ENCODE results near the gene THBD. TPM values are rescaled to one million over a fixed set of nuclear protein-coding genes. Genes with fewer than 3 reads are reported as not detected.

THBD gene
- total and polyA plus RNA-seq, 2 of the 4 experiments (the other 2 are of a cell fraction) = 0.07 TPM; not detected in 1

- no peaks in the 10 kb centered on the region for H3K9me3 ChIP-seq (ENCODE audit: control insufficient read depth, insufficient read depth, low read length)
- H3K27ac ChIP-seq (ENCODE audit: insufficient read depth, low read length) = no peak overlapping the region
- H3K14ac ChIP-seq (replicated peaks; ENCODE audit: low read depth, low read length) = no peak overlapping the region
- no peaks in the 10 kb centered on the region for H3K9me1 ChIP-seq (ENCODE audit: insufficient read depth, low read length)
- H3K4ac ChIP-seq (ENCODE audit: low read depth, low read length) = no peak overlapping the region
- H3K23ac ChIP-seq (ENCODE audit: low read depth, low read length) = no peak overlapping the region
- ChIA-PET CTCF (no interaction called here), POLR2A (ENCODE audit: unreplicated experiment) (no interaction called here)
- no peak overlapping the region for H2AK5ac ChIP-seq (ENCODE audit: low read depth, low read length)
- H2AK9ac ChIP-seq (replicated peaks; ENCODE audit: low read depth, low read length, poor library complexity) = no peak overlapping the region
- dilution Hi-C loops (cut with HindIII; ENCODE audit: low sequenced_read_pairs, unreplicated experiment) (no loop called here), intact Hi-C loops (cut with micrococcal nuclease) (no loop called here), in situ Hi-C loops (cut with MboI; ENCODE audit: low sequenced_read_pairs) (no loop called here)
- no peak overlapping the region for H3K4me2 ChIP-seq (ENCODE audit: low read depth, low read length)
- H2BK15ac ChIP-seq (ENCODE audit: low read depth, low read length) = no peak overlapping the region
- H3K4me1 ChIP-seq (ENCODE audit: control insufficient read depth, insufficient read depth, low read length) = no peaks in the 10 kb centered on the region
- no peak overlapping the region for H3K4me3 ChIP-seq (ENCODE audit: insufficient read depth, low read depth, low read length)
- no peaks in the 10 kb centered on the region for H3K79me1 ChIP-seq (ENCODE audit: low read depth in 1 of 2, low read length in 2 of 2)
- H2BK5ac ChIP-seq (ENCODE audit: low read depth, low read length, poor library complexity, severe bottlenecking) = no peak overlapping the region
- no peaks in the 10 kb centered on the region for H4K20me1 ChIP-seq (ENCODE audit: insufficient read depth, low read length)
- no peaks in the 10 kb centered on the region for H3K36me3 ChIP-seq (ENCODE audit: control insufficient read depth, insufficient read depth, low read length)
- BruUV-seq (replicated peaks) = no TSS peak
- DNase-seq = no peak
- H3K9ac ChIP-seq (ENCODE audit: low read depth, low read length) = no peak overlapping the region
- no CpG with 5 or more reads among the region's 2 CpGs for WGBS, 2 experiments (ENCODE audit: extremely low coverage in 2 of 2, insufficient read length in 1 of 2)
- no peak for ATAC-seq (ENCODE audit: low read depth)
- no peak overlapping the region for H3K56ac ChIP-seq (ENCODE audit: extremely low read depth, insufficient read depth, low read length)
- H4K8ac ChIP-seq (ENCODE audit: low read depth in 2 of 2, low read length in 2 of 2) = no peak overlapping the region
- TF ChIP-seq SMC3 (IDR thresholded peaks at IDR 0.05; ENCODE audit: low read depth, low read length) (no peak), RCOR1 (IDR thresholded peaks at IDR 0.05; ENCODE audit: insufficient replicate concordance, low read length) (no peak), RAD21 (IDR thresholded peaks at IDR 0.05; ENCODE audit: low read length) (no peak), MAFK (IDR thresholded peaks at IDR 0.05; ENCODE audit: low read depth, low read length) (no peak), RFX5 (IDR thresholded peaks at IDR 0.05; ENCODE audit: low read depth, low read length) (no peak), MXI1 (IDR thresholded peaks at IDR 0.05; ENCODE audit: borderline replicate concordance, low read depth, low read length) (no peak), CEBPB (IDR thresholded peaks at IDR 0.05; ENCODE audit: low read depth, low read length) (no peak), BHLHE40 (IDR thresholded peaks at IDR 0.05; ENCODE audit: low read depth, low read length) (no peak), CHD1 (IDR thresholded peaks at IDR 0.05; ENCODE audit: low read depth, low read length) (no peak), POLR2A (IDR thresholded peaks at IDR 0.05; ENCODE audit: low read depth, low read length) (no peak), USF2 (IDR thresholded peaks at IDR 0.05; ENCODE audit: low read depth, low read length) (no peak), FOS (IDR thresholded peaks at IDR 0.05; ENCODE audit: low read depth, low read length) (no peak), CTCF (conservative IDR thresholded peaks at IDR 0.05; ENCODE audit: low read depth, low read length) (no peak)
- TF ChIP-seq, protein P1, sequence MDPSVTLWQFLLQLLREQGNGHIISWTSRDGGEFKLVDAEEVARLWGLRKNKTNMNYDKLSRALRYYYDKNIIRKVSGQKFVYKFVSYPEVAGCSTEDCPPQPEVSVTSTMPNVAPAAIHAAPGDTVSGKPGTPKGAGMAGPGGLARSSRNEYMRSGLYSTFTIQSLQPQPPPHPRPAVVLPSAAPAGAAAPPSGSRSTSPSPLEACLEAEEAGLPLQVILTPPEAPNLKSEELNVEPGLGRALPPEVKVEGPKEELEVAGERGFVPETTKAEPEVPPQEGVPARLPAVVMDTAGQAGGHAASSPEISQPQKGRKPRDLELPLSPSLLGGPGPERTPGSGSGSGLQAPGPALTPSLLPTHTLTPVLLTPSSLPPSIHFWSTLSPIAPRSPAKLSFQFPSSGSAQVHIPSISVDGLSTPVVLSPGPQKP (IDR thresholded peaks at IDR 0.05; ENCODE audit: borderline replicate concordance, low read depth, low read length) = no peak
- no peak overlapping the region for H2AFZ ChIP-seq (replicated peaks; ENCODE audit: low read length, poor library complexity)
- no peak overlapping the region for H4K5ac ChIP-seq (ENCODE audit: low read depth, low read length)
- no peak overlapping the region for H3K18ac ChIP-seq (ENCODE audit: low read depth, low read length)
- H4K91ac ChIP-seq (ENCODE audit: insufficient read depth, low read depth, low read length) = no peak overlapping the region
- no peaks in the 10 kb centered on the region for H3K27me3 ChIP-seq (ENCODE audit: control insufficient read depth, insufficient read depth, low read length)
- no peak overlapping the region for H2BK120ac ChIP-seq (ENCODE audit: low read depth, low read length)
- no peak overlapping the region for H2BK20ac ChIP-seq (ENCODE audit: low read depth, low read length)
Measured at GRCh38 chr20:23008667-23009066, 40.8 kb downstream of the THBD start.
